Brain pericyte (primary cell): Measurements from ENCODE around the gene MEGF6.

Experiments used
- DNase-seq: peaks from one replicate; pipeline ENCODE4 v3.0.0-alpha.2; 2012; ENCODE audit warnings: low read depth, low spot score

MEGF6 gene

DNA sequence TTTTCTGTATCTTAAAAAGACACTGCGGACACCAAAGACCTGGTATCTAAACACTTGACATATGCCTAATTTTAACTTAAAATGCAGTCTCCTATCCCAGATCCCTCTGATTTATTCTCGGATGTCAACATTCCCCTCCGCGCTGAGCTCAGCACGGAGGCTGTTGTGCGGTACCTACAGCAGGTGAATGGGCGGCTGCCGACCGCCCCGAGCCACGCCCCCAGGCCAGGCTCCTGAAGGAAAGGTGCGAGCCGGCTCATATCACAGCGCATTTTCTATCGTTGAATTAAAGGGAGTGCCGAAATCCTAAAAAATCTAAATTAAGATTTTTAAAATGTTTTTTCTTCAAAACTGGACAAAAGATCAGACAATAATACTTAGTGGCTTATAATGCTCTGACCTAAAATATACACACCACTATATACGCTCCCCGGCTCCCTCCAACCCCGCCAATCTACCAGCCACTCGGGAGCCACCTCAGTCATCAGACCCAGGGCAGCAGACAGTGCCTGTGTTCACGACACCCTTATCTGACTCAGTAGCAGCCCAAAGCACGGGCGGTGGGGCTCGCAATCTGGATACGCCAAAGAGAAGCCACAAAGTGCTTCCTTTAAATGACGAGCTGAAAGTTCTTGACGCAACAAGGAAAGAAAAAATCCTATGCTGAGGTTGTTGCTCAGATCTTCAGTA, 34.5 kb upstream of the MEGF6 start:
- DNase-seq = no peak

DNA sequence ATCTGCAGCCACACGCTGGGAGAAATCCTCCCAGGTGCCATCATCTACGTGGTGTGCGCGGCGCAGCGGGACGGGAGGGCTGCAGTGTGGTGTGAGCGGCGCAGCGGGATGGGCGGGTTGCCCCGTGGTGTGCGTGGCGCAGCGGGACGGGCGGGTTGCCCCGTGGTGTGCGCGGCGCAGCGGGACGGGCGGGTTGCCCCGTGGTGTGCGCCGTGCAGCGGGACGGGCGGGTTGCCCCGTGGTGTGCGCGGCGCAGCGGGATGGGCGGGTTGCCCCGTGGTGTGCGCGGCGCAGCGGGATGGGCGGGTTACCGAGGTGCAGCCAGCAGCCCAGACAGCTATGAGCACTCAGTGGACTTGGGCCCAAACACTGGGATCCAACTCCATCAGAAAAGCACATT, 33.9 kb upstream of the MEGF6 start:
- DNase-seq = no peak

DNA sequence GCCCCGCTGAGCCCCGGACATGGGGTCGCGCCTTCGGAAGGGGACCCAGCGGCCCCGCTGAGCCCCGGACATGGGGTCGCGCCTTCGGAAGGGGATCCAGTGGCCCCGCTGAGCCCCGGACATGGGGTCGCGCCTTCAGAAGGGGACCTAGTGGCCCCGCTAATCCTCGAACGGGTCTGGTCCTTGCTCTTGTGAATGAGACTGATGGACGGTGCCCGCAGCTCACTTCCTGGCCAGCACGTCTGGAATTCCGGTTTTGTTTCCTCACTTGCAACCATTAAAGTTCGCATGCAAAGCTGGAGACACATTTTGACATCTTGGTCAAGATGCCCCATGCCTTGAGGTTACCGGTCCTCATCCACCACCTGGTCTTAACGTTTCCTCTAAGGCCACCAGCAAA, 33.0 kb upstream of the MEGF6 start:
- DNase-seq = no peak

DNA sequence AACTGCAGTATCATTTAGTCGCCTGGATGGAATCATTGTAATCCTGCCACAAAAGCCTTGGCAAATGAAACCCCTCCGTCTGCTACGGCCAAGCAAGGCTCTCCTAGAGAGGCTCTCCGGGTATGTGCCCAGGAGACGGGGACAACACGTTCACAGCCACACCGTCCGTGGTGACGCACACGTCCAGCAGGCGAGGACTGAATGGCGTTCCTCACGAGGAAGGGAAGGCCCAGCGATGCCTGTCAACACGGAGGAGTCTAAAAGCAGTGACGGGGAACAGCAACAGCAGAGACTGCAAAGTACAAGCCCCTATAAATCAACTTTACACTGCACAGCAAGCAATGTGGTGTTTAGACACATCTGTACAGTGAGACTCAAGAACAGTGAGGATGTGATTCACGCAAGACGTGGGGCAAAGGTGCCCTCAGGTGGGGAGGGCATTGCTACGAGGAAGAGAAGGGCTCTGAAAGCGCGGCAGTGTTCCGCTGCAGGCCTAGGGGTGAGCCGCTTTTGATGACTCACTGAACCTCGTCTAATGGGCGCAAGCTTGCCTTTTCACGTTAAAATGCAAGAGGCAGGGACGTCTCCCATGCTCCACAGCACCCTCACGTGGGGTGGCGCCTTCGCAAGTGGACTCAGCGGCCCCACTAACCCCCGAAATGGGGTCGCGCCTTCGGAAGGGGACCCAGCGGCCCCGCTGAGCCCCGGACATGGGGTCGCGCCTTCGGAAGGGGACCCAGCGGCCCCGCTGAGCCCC, 31.8 kb upstream of the MEGF6 start:
- no peak for DNase-seq

DNA sequence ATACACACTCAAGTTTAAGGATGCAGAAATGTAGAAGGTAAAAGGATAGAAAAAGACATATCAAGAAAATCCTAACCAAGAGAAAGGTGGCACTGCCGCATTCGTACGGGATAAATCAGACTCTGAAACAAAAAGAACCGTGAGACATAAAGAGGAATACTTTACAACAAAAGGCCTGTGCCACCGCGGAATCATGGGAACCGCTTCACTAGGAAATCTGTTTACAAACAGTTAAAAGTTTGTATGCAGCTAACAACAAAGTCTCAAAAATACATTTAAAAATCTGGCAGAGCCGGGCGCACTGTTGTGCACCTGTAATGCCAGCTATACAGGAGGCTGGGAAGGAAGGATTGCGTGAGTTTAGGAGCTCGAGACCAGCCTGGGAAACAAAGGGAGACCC, 30.5 kb upstream of the MEGF6 start:
- no peak for DNase-seq

DNA sequence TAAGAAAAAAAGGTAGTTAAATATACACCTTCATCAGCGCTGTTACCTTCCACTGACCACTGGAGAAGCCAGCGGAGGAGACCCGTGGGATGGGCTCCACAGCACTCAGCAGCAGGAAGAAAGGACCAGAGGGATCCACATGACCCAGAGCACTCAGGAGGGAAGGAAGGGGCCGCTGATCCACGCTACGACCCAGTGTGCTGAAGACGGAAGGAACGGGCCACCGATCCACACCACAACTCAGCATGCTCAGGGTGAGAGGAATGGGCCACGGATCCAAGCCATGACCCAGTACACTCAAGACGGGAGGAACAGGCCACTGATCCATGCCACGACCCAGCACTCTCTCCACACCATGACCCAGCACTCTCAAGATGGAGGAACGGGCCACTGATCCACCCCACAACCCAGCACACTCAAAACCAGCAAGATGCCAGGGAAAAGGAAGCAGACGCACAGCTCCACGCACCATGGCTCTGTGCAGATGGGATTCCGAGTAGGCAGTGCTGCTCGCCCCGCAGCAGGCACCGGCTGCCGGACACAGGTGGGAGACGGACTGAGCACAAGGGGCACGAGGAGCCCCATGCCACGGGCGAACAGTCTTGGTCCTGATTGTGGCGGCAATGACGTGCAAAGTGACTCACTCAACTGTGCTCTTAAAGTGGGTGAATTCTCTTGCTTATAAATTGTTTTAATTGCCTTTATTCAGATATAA, 29.9 kb upstream of the MEGF6 start:
- no peak for DNase-seq

DNA sequence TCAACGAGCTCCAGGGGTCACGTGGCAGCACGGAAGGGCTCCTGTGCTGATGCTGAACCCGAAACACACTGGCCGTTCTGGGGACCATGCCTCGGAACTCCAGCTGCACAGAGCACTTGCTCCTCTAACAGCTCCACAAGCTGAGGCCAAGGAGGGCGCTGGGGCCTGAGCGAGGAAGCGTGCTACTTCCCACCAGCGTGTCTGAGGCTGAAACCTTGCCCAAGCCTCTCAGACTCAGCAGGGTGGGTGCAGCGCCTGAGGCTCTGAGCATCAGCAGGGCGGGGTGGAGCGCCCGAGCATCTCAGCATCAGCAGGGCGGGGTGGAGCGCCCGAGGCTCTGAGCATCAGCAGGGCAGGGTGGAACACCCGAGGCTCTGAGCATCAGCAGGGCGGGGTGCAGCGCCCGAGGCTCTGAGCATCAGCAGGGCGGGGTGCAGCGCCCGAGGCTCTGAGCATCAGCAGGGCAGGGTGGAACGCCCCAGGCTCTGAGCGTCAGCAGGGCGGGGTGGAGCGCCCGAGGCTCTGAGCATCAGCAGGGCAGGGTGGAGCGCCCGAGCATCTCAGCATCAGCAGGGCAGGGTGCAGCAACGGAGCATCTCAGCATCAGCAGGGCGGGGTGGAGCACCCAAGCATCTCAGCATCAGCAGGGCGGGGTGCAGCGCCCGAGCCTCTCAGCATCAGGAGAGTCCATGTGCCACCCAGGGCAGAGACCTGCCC, 29.0 kb upstream of the MEGF6 start:
- no peak for DNase-seq

DNA sequence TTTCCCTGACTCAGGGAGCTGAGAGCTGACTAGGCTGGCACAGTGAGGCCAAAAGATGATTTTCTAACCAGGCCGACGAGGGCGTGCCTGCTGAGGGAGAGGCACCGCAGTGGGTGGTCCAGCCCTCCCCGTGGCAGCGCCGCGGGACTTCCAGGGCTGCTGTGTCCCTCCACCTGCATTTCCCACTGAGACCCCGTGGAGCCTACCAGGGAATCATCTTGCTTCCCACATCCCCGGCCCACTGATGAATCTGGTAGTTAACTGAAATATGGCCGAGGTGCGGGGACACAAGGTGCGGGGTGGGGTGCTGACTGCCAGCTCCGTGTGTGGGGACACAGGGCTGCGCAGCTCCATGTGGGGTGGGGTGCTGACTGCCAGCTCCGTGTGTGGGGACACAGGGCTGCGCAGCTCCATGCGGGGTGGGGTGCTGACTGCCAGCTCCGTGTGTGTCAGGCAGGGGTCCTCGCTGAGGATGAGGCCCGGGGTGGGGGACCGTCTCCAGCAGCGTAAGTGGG, 28.1 kb upstream of the MEGF6 start:
- no peak for DNase-seq

DNA sequence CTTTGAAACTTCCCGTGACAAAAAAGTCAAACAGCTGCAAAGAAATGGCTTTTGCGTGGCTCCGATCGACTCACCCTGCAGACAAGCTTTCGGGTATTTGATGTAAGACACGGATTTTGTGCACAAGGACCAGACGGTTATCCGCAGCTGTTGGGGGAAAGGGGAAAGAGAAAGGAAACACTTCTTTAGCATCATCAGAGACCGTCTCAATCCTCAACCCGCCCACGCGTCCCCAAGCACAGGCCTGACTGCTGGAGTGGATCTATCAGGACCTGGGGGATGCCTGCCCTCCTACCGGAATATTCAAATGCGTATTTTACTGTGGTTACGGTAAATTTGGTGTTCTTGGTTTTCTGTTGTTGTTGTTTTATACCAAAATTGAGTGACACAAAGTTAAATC, 27.4 kb upstream of the MEGF6 start:
- DNase-seq = no peak

DNA sequence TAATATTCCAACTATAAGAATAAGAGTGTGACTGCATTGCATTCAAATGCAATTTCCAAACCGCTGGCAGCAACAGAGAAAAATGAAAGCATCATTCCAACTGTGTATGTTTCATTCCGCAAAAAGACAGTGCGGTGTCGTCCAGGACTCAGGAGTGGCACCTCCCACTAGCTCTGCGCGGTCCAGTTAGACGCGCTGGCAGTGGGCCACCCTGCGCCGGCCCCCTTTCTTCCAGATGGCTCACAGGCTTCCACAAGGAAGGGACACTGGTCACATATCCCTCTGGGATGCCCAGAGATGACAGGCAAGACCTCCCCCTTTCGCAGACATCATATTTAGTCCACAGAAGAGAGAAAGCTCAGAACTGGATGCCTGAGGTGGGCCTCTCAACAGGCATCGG, 26.7 kb upstream of the MEGF6 start:
- DNase-seq = no peak

DNA sequence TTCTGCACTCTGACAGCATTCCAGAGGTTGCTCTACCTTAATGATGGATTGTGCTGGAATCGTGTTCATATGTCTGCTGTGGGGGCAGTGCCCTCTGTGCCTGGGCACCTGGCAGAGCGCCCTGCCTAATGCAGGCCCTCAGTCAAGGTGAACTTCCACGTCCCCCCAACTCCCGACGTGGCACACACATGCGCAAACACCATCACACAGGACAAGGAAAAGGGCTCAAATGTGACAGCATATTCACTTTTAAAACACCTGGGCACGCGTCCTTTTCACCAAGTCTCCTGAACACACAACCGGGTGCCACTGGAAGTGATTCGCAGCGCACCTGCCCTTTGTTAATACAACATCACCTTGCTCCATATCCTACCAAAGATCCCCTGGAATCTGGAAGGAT, 25.2 kb upstream of the MEGF6 start:
- DNase-seq = no peak

DNA sequence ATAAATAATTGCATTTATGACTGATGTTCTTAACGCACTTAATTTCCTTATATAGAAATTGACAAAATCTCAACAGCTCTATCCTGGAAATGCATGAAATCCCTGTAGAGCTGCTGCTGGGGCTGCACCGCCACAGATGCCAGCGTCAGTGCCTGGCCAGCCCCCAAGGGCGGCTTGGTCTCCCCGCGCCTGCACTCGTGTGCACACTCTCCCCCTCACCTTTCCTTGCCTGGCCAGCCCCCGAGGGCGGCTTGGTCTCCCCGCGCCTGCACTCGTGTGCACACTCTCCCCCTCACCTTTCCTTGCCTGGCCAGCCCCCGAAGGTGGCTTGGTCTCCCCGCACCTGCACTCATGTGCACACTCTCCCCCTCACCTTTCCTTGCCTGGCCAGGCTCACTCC, 24.8 kb upstream of the MEGF6 start:
- no peak for DNase-seq

DNA sequence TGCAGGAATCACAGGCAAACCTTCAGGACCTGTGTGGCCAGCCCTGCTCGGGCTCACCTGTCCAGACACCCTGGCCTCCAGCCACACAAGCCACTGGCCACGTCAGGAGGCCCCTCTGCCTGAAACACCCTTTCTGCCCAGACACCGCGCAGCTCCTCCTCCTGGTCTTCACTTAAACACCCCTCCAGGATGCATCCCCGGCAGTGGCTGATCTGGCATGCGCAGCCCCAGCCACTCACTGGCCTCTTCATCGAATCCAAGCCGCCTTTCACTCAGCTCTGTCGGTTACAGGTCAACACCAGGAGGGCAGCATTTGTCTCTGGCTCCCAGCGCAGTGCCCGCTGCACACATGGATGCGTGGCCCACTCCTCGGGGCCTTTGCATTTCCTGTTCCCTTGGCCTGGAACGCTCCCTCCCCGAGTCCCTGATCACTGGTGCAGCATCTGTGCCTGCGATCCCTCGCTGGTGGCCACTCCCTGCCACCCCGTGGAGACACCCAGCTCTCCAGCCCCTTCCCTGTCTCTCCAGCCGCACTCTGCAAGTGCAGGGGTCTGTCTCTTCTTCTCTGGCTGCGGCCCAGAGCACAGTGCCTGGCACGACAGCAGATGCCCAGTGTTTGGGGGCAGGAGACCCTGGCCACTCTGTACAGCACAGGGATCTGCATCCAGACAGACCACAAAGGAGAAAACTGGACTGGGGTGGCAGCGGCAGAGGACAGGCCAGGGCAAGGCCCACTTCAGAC, 22.9 kb upstream of the MEGF6 start:
- no peak for DNase-seq

DNA sequence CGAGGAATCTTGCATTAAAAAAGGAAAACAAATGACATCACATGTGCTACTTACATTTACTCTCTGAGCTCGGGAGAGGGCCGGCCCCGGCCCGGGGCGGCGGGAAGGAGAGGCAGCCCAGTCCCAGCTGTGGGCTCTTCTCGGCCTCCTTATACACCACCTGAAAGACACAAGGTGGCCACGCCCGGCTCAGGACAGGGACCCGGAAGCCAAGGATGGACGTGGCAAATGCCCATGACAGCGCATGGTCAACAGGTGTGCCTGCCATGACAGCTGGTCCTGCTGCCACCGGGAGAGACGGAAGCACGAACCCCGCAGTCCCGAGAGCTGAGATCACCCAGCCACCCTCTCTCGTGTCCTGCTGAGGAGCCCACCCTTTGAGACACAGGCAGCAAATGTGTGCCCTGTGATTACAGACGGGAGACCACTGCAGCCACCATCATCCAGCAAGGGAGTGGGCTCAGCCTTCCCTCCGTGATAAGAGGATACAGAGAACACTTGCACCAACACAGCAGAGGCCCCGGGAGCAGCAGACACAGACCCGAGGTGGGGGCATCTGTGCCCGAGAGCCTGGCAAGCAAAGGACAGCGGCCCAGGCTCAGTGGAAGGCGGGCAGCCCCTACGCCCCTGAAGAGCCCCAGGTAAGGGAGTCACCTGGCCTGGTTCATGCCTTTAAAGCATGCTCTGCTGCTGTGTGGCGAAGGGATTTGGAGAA, 22.2 kb upstream of the MEGF6 start:
- no peak for DNase-seq

DNA sequence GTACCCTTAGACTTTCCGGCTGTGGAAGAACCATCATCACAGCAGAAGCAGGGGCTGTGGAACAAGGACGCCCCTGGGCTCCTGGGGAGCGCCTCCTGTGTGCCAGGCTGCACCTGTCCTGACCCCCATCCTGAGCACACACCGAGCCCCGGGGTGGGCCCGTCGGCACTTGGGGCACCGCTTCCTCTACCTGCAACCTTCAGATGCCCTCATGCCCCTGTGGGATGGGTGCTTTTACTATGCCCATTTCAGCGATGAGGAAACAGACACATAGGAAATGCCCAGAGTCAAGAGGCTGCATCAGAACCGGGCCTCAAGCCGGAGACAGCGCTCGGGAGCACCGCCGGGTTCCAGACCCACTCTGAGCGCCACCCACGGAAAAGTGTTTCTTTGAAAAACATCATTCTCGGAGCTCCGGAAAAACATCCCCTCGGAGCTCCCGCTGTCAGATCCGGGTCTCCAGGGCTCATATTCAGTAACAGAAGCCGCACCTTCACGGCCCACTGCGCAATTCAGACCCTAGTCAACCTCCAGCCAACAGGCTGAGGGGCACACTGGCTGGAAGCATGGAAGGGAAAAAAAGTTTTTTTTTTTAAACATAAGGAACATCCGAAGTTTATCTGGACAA, 21.5 kb upstream of the MEGF6 start:
- no peak for DNase-seq

DNA sequence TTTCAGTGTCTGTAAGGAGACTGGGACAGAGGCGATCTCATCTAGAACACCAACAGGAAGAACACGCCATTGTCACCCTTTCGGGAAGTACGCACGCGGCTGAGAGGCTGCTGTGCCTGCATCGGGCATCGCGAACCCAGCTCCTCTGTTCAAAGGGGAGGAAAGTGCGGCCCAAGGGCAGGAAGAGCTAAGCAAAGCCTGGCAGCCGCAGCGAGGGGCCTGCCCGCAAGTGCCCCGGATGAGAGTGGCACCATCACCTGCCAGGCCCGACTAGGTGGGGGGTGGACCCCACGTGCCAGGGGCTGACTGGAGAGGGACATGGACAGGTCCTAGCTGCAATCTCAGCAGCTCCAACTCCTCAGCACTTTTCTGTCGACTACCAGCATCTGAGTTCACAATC, 21.0 kb upstream of the MEGF6 start:
- DNase-seq = no peak

DNA sequence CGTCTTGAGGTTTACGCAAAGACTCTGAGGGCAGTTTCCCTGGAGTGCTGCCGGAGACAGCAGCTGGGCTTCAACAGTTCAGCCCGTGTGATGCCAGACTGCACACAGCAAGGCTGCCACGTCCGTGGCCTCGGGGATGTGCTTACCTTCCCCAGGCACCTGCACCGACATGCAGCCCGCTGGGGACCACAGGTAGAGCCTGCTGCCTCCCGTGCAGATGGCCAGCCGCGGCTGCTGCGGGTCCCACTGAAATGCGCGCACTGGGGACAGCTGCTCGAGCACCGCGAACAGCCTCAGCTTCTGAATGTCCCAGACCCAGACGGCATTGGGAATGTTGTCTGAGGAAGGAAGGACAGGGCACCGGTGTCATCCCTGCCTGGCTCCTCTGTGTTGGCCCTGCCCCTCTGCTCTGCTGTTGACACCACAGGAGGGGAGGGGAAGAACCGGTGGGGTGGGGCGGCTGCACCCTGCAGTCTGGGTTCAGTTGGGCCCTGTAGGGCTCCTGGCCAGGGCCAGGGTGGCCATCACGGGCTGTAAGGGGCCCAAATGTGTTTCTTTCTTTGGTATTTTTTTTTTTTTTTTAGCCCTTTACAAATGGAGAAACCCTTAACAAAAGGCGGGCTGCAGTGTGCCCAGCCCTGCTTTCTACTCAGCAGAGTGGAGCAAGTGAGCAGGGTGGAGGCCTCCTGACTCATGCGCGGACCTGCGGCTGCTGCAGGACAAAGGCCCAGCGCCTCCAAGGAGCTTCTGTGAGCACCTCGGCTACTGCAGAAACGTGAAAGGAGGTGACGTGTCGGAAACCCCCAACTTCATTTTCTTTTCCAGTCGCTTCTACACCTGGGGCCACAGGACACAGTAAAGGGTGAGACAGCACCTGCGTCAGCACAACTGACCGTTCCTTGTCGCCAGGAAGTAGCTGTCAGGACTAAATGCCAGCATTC, 20.3 kb upstream of the MEGF6 start:
- no peak for DNase-seq

DNA sequence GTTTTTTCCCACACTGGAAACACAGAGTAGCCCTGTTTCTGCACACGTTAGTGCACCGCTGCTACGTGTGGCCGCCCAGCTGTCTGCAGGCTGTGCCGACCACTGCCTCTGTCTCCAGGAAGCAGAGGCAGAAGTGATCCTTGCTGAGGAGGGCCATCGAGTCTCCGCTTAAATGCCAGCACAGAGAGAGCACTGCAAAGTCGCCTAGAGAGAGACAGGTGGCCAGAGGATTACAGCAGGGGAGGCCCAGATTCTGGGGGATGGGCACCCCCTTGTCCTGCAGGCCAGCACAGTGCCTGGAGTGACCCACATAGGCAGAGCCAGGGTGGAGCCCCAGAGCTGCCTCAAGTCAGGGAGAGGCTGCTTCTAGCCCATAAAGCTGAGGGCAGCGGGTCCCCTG, 19.6 kb upstream of the MEGF6 start:
- no peak for DNase-seq

DNA sequence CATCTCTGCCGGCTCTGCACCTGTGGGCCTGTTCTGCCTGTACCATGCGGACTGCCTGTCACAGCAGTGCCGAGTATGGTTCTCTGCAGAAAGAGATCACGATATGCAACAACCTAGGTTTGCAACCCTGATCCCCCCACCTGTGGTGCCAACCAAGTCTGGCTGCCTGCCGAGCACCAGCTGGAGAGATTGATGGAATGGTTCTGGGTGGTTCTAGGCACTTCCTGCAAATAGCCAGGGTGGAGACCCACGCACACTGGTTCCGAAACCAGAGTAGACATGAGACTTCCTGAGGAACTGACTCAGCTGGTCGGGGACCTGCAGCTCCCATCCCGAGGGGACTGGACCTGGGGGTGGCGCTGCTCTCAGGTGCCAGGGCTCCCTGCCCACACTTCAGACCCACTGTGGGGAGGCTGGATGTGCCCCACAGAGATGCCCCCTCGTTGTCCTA, 18.9 kb upstream of the MEGF6 start:
- no peak for DNase-seq
